Uterus (tissue), 4 donors: ENCODE data around the gene STX18. TPM values are rescaled to one million over a fixed set of nuclear protein-coding genes. Genes with fewer than 3 reads are reported as not detected.
"Not testable (repeated sequence)": the region's sequence is repeated elsewhere in the genome, so short reads cannot be mapped to it uniquely, and the experiment has no call there.

Experiments
- DNase-seq, 2 donors: peaks; one replicate each; pipeline ENCODE4 v3.0.0-alpha.2; 2019 to 2020
- H3K27ac ChIP-seq, 2 donors: fragments of 200-600 bp; sonication (generic); 1 replicate in 1 of 2; 2 replicates in 1 of 2; pipeline ENCODE4 v1.5.1; 2016 to 2018
- H3K27me3 ChIP-seq, 2 donors: fragments of 200-600 bp; sonication (generic); one replicate each; pipeline ENCODE4 v1.5.1; 2018 to 2019; ENCODE audit warnings: control low read depth in 1 of 2
- H3K36me3 ChIP-seq, 2 donors: fragments of 200-600 bp; sonication (generic); one replicate each; pipeline ENCODE4 v1.5.1; 2019; ENCODE audit warnings: control low read depth in 1 of 2
- H3K4me1 ChIP-seq, 2 donors: fragments of 200-600 bp; sonication (generic); one replicate each; pipeline ENCODE4 v1.5.1; 2018 to 2019; ENCODE audit warnings: control low read depth in 1 of 2
- H3K4me3 ChIP-seq, 2 donors: fragments of 200-600 bp; sonication (generic); 1 replicate in 1 of 2; 2 replicates in 1 of 2; pipeline ENCODE4 v1.5.1; 2018 to 2019; ENCODE audit warnings: mild to moderate bottlenecking in 1 of 2
- H3K9me3 ChIP-seq, 2 donors: fragments of 200-600 bp; sonication (generic); one replicate each; pipeline ENCODE4 v1.5.1; 2019; ENCODE audit warnings: control low read depth in 1 of 2
- CTCF ChIP-seq, 4 experiments: fragments of 200-600 bp in 2 of 4; fragments of 450-650 bp in 2 of 4; sonication (generic) in 2 of 4; IDR thresholded peaks; one replicate each; pipeline ENCODE4 v1.5.1; 2016 to 2019; ENCODE audit warnings: antibody characterized with exemption in 4 of 4, mild to moderate bottlenecking in 2 of 4, moderate library complexity in 1 of 4
- POLR2A ChIP-seq, 2 donors: fragments of 450-650 bp; IDR thresholded peaks; one replicate each; pipeline ENCODE4 v1.6.1; 2016; ENCODE audit warnings: antibody characterized with exemption in 2 of 2, mild to moderate bottlenecking in 1 of 2, moderate library complexity in 1 of 2
- intact Hi-C: fragments of 100-400 bp; cut with DNase I; formaldehyde crosslinking; loops from one replicate; pipeline ENCODE4 v1.15.1; 2023; ENCODE audit warnings: low total_unique reads
- total RNA-seq, 4 donors: library from RNA; depleted of rRNA in 3 of 4; stranded (reverse); fragments of >200 nt in 3 of 4; gene quantifications; one replicate each; pipeline versions ENCODE4 v1.1.0 to v1.2.4, GENCODE V29; 2014 to 2023
- donor health status: DM: yes; HTN: yes; CAD: no.

STX18 gene
- total RNA-seq, 4 donors from 2014 or later: 6.4 to 62.5 (median 28.9) TPM

- Histone ChIP-seq H3K9me3 (no peaks in the 10 kb centered on the region), H3K4me1 (no peaks in the 10 kb centered on the region), H3K36me3 (no peaks in the 10 kb centered on the region), H3K27me3 (no peaks in the 10 kb centered on the region), H3K4me3 (peak overlapping the region; percentile 60 to 69), H3K27ac (peak overlapping the region; percentile 78 to 85)
- DNase-seq: peak; percentile 50 to 68
- TF ChIP-seq POLR2A (IDR thresholded peaks at IDR 0.05): no peak
- intact Hi-C loops: no loop called here
These were observed 32.9 kb upstream of the STX18 start for GRCh38 chr4:4574792-4575191.

- Histone ChIP-seq H3K4me3 (no peak overlapping the region), H3K27me3 (no peaks in the 10 kb centered on the region)
These were observed 32.2 kb upstream of the STX18 start for GRCh38 chr4:4574052-4574451.

GRCh38 chr4:4572821-4573220, 31.0 kb upstream of the STX18 start:
- Histone ChIP-seq H3K36me3 (no peaks in the 10 kb centered on the region), H3K9me3 (no peaks in the 10 kb centered on the region), H3K4me3 (no peak overlapping the region), H3K27me3 (no peaks in the 10 kb centered on the region), H3K4me1 (no peaks in the 10 kb centered on the region), H3K27ac (peak overlapping the region in 1 of 2 donors; percentile 30)
- no peak for DNase-seq
- intact Hi-C loops: no loop called here
- TF ChIP-seq POLR2A (IDR thresholded peaks at IDR 0.05): no peak
- no peak for TF ChIP-seq CTCF (IDR thresholded peaks at IDR 0.05)

More at GRCh38 chr4:4574052-4574451, 32.2 kb upstream of the STX18 start:
- Histone ChIP-seq H3K27ac (peak overlapping the region in 1 of 2 donors; percentile 85), H3K4me1 (no peaks in the 10 kb centered on the region), H3K9me3 (no peaks in the 10 kb centered on the region), H3K36me3 (no peaks in the 10 kb centered on the region)
- intact Hi-C loops: no loop called here
- no peak for DNase-seq
- TF ChIP-seq CTCF (IDR thresholded peaks at IDR 0.05): no peak
- no peak for TF ChIP-seq POLR2A (IDR thresholded peaks at IDR 0.05)

- H3K27ac ChIP-seq, H3K36me3 ChIP-seq, H3K9me3 ChIP-seq, H3K4me3 ChIP-seq, H3K27me3 ChIP-seq, intact Hi-C loops, H3K4me1 ChIP-seq, DNase-seq: not testable (repeated sequence)
These were observed 28.0 kb upstream of the STX18 start for GRCh38 chr4:4569861-4570260.

- Histone ChIP-seq H3K4me1 (no peaks in the 10 kb centered on the region), H3K4me3 (no peak overlapping the region), H3K27ac (no peak overlapping the region), H3K9me3 (no peaks in the 10 kb centered on the region), H3K36me3 (no peaks in the 10 kb centered on the region), H3K27me3 (no peaks in the 10 kb centered on the region)
- TF ChIP-seq CTCF (IDR thresholded peaks at IDR 0.05) (no peak), POLR2A (IDR thresholded peaks at IDR 0.05) (no peak)
- DNase-seq: no peak
- intact Hi-C loops: no loop called here
These were observed 27.1 kb upstream of the STX18 start for GRCh38 chr4:4568806-4569427.

- DNase-seq, H3K27me3 ChIP-seq, H3K9me3 ChIP-seq, H3K36me3 ChIP-seq, H3K27ac ChIP-seq, intact Hi-C loops, H3K4me1 ChIP-seq, H3K4me3 ChIP-seq: not testable (repeated sequence)
These were observed 24.5 kb upstream of the STX18 start for GRCh38 chr4:4566359-4566758.

- Histone ChIP-seq H3K27me3 (no peaks in the 10 kb centered on the region), H3K4me1 (no peaks in the 10 kb centered on the region), H3K4me3 (no peak overlapping the region), H3K36me3 (no peaks in the 10 kb centered on the region), H3K27ac (no peak overlapping the region), H3K9me3 (no peaks in the 10 kb centered on the region)
- intact Hi-C loops: no loop called here
- TF ChIP-seq POLR2A (IDR thresholded peaks at IDR 0.05) (no peak), CTCF (IDR thresholded peaks at IDR 0.05) (no peak)
- no peak for DNase-seq
These were observed 22.7 kb upstream of the STX18 start for GRCh38 chr4:4564522-4564921.
